Measurements from ENCODE around the gene ADAMTS12.

ADAMTS12 gene

DNA sequence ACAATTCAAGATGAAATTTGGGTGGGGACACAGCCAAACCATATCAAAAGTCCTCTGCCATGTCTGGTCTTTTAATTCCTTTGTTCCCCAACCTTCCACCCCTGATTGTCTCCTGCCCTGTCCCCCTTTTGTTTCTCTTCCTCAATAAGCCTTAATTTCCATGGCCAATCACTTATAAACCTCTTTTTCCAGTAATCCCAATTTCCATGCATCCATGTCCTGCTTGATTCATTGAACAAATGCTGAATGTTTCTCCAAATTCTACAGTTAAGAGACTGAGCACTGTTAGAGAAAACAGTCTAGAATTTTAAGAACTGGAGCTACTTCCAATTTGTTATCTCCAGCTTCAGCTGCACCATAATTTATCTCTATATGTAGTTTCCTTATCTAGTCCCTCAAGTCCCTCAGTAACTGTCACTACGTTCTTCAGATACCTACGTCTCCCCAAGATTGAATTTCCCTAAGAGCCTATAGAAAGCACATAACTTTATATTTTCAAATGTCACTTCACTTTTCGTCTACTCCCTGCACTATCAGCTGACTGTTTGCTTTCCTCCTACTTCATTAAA is 416.8 kb downstream of the ADAMTS12 start:
- DNase-seq (ENCODE audit: low read depth) = no peak

DNA sequence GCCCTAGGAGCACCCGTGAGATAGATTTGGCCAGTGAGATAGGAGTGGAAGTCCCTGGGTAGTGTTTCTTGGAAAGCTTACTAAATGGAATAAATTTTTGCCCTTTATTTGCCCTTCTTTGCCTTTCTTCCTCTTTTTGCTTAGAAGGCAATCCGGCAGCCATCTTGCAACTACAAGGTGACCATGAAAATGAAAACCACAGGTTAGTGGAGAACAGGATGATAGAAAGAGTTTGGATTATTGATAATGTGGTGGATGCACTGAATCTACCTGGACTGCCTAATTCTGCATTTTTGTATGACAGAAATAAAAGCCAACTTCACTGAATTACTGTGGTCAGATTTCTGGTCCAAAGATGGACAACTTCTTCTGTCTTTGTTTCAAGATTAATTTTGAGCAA is 417.8 kb downstream of the ADAMTS12 start:
- DNase-seq (ENCODE audit: low read depth) = no peak

All from stimulated activated CD8-positive, alpha-beta memory T cell treated with anti-CD3 and anti-CD28 coated beads, Interleukin-7, amount 100 ng/mL, for 24 hours (primary cell).